Liver (tissue), 9 donors: ENCODE results near the gene ULK4. TPM values are rescaled to one million over a fixed set of nuclear protein-coding genes. Genes with fewer than 3 reads are reported as not detected.

Experiments
- DNase-seq: peaks from one replicate; pipeline ENCODE4 v3.0.0-alpha.2; 2017; ENCODE audit warnings: low spot score
- H3K27ac ChIP-seq, 2 donors: one replicate each; pipeline ENCODE4 v1.7.0; 2013; ENCODE audit warnings: inconsistent platforms in 2 of 2, low read length in 2 of 2, control low read depth in 1 of 2, low read depth in 1 of 2, mild to moderate bottlenecking in 1 of 2
- H3K27me3 ChIP-seq, 4 donors: one replicate each; pipeline versions ENCODE4 v1.6.1 to v1.7.0; 2013; ENCODE audit warnings: low read length in 3 of 4, inconsistent platforms in 1 of 4, mild to moderate bottlenecking in 1 of 4, moderate library complexity in 1 of 4; ENCODE audit not compliant: control insufficient read depth in 4 of 4, insufficient read depth in 4 of 4
- H3K36me3 ChIP-seq, 4 donors: one replicate each; pipeline versions ENCODE4 v1.6.1 to v1.7.0; 2013; ENCODE audit warnings: low read length in 3 of 4, mild to moderate bottlenecking in 3 of 4, low read depth in 1 of 4, moderate library complexity in 1 of 4; ENCODE audit not compliant: control insufficient read depth in 4 of 4, insufficient read depth in 3 of 4
- H3K4me1 ChIP-seq, 4 donors: one replicate each; pipeline versions ENCODE4 v1.6.1 to v1.7.0; 2013; ENCODE audit warnings: low read length in 3 of 4, mild to moderate bottlenecking in 3 of 4, moderate library complexity in 1 of 4; ENCODE audit not compliant: control insufficient read depth in 4 of 4, insufficient read depth in 4 of 4
- H3K4me3 ChIP-seq, 3 donors: one replicate each; pipeline versions ENCODE4 v1.6.1 to v1.7.0; 2013; ENCODE audit warnings: low read length in 3 of 3, control low read depth in 1 of 3, low read depth in 1 of 3, mild to moderate bottlenecking in 1 of 3
- H3K9ac ChIP-seq, 2 donors: one replicate each; pipeline ENCODE4 v1.7.0; 2013; ENCODE audit warnings: low read length in 2 of 2, mild to moderate bottlenecking in 2 of 2, moderate library complexity in 2 of 2, control low read depth in 1 of 2, low read depth in 1 of 2
- H3K9me3 ChIP-seq, 4 donors: one replicate each; pipeline versions ENCODE4 v1.6.1 to v1.7.0; 2013; ENCODE audit warnings: low read length in 3 of 4; ENCODE audit not compliant: control insufficient read depth in 4 of 4
- EGR1 ChIP-seq, 2 donors: IDR thresholded peaks; 2 replicates each; pipeline ENCODE4 v1.6.1; 2016 to 2018; ENCODE audit warnings: antibody characterized with exemption in 2 of 2, low read depth in 2 of 2
- FOXA1 ChIP-seq: IDR thresholded peaks from 2 replicates; pipeline ENCODE4 v1.6.1; 2016; ENCODE audit warnings: antibody characterized with exemption
- GABPA ChIP-seq, 2 donors: IDR thresholded peaks in 1 of 2; conservative IDR thresholded peaks in 1 of 2; 2 replicates each; pipeline ENCODE4 v1.6.1; 2016; ENCODE audit warnings: antibody characterized with exemption in 2 of 2, mild to moderate bottlenecking in 1 of 2, moderate library complexity in 1 of 2
- HNF4G ChIP-seq: IDR thresholded peaks from 2 replicates; pipeline ENCODE4 v1.6.1; 2016; ENCODE audit warnings: antibody characterized with exemption
- JUND ChIP-seq, 2 donors: IDR thresholded peaks; 2 replicates each; pipeline ENCODE4 v1.6.1; 2016; ENCODE audit warnings: antibody characterized with exemption in 2 of 2
- NR2F2 ChIP-seq: IDR thresholded peaks from 2 replicates; pipeline ENCODE4 v1.6.1; 2016; ENCODE audit warnings: antibody characterized with exemption
- RAD21 ChIP-seq, 2 donors: IDR thresholded peaks; 2 replicates each; pipeline ENCODE4 v1.6.1; 2016; ENCODE audit warnings: antibody characterized with exemption in 2 of 2, mild to moderate bottlenecking in 2 of 2
- RXRA ChIP-seq, 2 donors: IDR thresholded peaks; 2 replicates each; pipeline ENCODE4 v1.6.1; 2017 to 2018; ENCODE audit warnings: antibody characterized with exemption in 2 of 2, mild to moderate bottlenecking in 1 of 2
- SP1 ChIP-seq: IDR thresholded peaks from 2 replicates; pipeline ENCODE4 v1.6.1; 2018; ENCODE audit warnings: antibody characterized with exemption, mild to moderate bottlenecking
- TAF1 ChIP-seq: conservative IDR thresholded peaks from 2 replicates; pipeline ENCODE4 v1.6.1; 2016; ENCODE audit warnings: antibody characterized with exemption, mild to moderate bottlenecking
- YY1 ChIP-seq: IDR thresholded peaks from 2 replicates; pipeline ENCODE4 v1.6.1; 2016; ENCODE audit warnings: antibody characterized with exemption, mild to moderate bottlenecking
- WGBS: extraction: QIAGEN DNeasy Blood & Tissue Kit; methylation state at CpG from one replicate; pipeline ENCODE4 v1.1.7; 2013; 5-methylcytosine and 5-hydroxymethylcytosine counted together
- polyA plus RNA-seq, 2 donors: library from polyadenylated mRNA; stranded (reverse) in 1 of 2; unstranded in 1 of 2; fragments of 200-250 nt in 1 of 2; fragments of >200 nt in 1 of 2; fragmentation: Nextera tagmentation in 1 of 2; extraction: Ambion mirVana in 1 of 2; gene quantifications; one replicate each; pipeline versions ENCODE4 v1.2.1 to v1.2.3, GENCODE V29; 2013 to 2015
- total RNA-seq, 2 donors: library from RNA; depleted of rRNA; stranded (reverse); fragments of >200 nt; gene quantifications; one replicate each; pipeline ENCODE4 v1.2.3, GENCODE V29; 2014
- TF ChIP-seq, protein P1 (sequence below): IDR thresholded peaks from 2 replicates; pipeline ENCODE4 v1.6.1; 2016; ENCODE audit warnings: antibody characterized with exemption
- TF ChIP-seq, protein P2 (sequence below): fragments of 150-350 bp; IDR thresholded peaks from 2 replicates; pipeline ENCODE4 v1.5.1; 2017; ENCODE audit warnings: improper control_type of control experiment, low read depth, low read length; ENCODE audit not compliant: missing input control
- TF ChIP-seq, protein P3 (sequence below): IDR thresholded peaks from 2 replicates; pipeline ENCODE4 v1.6.1; 2016; ENCODE audit warnings: antibody characterized with exemption
- TF ChIP-seq, protein P4 (sequence below): IDR thresholded peaks from 2 replicates; pipeline ENCODE4 v1.6.1; 2016; ENCODE audit warnings: antibody characterized with exemption, mild to moderate bottlenecking
- donor health status: healthy.
- donor health status: healthy.
- donor health status: healthy.
- donor health status: healthy.
- donor health status: healthy.

ULK4 gene
- total and polyA plus RNA-seq, 4 donors: 1.1 to 11.5 (median 3.2) TPM

DNA sequence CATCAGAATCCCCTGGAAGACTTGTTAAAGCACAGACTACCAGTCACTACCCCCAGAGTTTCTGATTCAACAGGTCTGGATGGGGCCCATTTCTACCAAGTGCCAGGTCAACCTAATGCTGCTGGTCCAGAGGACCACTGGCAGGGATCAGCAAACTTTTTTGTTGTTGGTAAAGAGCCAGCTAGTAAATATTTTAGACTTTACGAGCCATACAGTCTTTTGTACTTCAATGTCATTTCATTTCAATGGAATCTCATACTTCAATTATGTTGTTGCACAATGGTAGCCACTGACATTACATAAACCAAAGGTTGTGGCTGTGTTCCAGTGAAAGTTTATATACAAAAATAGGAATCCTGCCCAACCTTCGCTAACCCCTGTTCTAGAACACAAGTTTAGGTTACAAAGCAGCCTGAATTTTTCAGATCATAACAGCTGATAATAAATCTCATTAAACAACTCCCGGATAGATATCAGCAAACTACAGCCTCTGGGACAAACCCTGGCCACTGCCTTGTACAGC, 28.7 kb downstream of the ULK4 start (continued):
- TF ChIP-seq EGR1 (IDR thresholded peaks at IDR 0.05; ENCODE audit: low read depth in 2 of 2): no peak
- TF ChIP-seq, protein P1, sequence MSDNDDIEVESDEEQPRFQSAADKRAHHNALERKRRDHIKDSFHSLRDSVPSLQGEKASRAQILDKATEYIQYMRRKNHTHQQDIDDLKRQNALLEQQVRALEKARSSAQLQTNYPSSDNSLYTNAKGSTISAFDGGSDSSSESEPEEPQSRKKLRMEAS: no peak
- TF ChIP-seq FOXA1: no peak

DNA sequence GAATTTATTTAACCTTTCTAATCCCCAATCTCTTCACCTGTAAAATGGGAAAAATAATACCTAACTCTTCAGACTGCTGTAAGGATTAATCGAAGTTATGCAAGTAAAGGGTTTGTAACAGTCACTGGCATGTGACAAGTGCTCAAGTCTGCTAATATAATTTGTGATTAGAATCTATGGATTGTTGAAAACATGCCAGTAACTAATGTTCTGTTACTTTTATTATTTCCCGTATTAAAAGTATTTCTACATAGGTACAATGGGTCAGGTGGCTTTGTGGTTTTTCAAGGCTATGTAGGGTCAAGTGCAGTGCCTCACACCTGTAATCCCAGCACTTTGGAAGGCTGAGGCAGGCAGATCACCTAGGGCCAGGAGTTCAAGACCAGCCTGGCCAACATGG, 29.4 kb downstream of the ULK4 start:
- H3K9ac ChIP-seq: no peak overlapping the region
- H3K36me3 ChIP-seq: peaks cover 0 to 2% (median 0%) of the 10 kb centered on the region in 4 donors
- H3K4me1 ChIP-seq: no peaks in the 10 kb centered on the region
- H3K9me3 ChIP-seq: no peaks in the 10 kb centered on the region
- no peak overlapping the region for H3K27ac ChIP-seq
- DNase-seq: no peak
- no peak overlapping the region for H3K4me3 ChIP-seq
- TF ChIP-seq GABPA (IDR thresholded peaks at IDR 0.05 in 1 of 2, conservative IDR thresholded peaks at IDR 0.05 in 1 of 2) (no peak), JUND (IDR thresholded peaks at IDR 0.05) (no peak), YY1 (no peak), TAF1 (no peak), NR2F2 (no peak)
- TF ChIP-seq, protein P2, sequence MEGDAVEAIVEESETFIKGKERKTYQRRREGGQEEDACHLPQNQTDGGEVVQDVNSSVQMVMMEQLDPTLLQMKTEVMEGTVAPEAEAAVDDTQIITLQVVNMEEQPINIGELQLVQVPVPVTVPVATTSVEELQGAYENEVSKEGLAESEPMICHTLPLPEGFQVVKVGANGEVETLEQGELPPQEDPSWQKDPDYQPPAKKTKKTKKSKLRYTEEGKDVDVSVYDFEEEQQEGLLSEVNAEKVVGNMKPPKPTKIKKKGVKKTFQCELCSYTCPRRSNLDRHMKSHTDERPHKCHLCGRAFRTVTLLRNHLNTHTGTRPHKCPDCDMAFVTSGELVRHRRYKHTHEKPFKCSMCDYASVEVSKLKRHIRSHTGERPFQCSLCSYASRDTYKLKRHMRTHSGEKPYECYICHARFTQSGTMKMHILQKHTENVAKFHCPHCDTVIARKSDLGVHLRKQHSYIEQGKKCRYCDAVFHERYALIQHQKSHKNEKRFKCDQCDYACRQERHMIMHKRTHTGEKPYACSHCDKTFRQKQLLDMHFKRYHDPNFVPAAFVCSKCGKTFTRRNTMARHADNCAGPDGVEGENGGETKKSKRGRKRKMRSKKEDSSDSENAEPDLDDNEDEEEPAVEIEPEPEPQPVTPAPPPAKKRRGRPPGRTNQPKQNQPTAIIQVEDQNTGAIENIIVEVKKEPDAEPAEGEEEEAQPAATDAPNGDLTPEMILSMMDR: no peak
- TF ChIP-seq, protein P3, sequence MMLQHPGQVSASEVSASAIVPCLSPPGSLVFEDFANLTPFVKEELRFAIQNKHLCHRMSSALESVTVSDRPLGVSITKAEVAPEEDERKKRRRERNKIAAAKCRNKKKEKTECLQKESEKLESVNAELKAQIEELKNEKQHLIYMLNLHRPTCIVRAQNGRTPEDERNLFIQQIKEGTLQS: no peak
- no peaks in the 10 kb centered on the region for H3K27me3 ChIP-seq
- 94% methylated on average over 2 of the region's 2 CpGs for WGBS

DNA sequence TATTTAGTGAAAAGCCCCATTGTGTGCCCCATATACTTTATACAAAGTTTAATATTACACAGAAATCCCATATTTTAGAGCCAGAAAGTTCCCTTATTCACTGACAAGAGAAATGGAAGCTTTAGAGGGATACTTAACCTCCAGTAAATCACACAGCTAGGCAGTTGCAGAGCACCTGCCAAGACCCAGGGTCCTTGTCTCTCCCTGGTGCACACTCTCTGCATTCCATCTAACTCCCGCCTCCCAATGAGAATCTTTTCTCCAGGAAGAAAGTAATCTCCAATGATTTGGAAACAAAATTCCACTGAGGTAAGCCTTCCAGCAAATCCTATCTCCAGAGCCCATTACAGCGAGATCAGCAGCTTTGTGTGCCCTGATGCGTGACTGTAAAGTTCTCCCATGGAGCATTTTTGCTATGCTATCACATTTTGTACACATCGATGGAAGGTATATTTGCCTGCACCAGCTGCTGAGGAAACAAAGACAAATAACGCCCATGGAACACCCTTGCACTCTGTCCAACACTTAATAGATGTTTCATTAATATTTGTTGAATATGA, 41.4 kb downstream of the ULK4 start:
- TF ChIP-seq, protein P4, sequence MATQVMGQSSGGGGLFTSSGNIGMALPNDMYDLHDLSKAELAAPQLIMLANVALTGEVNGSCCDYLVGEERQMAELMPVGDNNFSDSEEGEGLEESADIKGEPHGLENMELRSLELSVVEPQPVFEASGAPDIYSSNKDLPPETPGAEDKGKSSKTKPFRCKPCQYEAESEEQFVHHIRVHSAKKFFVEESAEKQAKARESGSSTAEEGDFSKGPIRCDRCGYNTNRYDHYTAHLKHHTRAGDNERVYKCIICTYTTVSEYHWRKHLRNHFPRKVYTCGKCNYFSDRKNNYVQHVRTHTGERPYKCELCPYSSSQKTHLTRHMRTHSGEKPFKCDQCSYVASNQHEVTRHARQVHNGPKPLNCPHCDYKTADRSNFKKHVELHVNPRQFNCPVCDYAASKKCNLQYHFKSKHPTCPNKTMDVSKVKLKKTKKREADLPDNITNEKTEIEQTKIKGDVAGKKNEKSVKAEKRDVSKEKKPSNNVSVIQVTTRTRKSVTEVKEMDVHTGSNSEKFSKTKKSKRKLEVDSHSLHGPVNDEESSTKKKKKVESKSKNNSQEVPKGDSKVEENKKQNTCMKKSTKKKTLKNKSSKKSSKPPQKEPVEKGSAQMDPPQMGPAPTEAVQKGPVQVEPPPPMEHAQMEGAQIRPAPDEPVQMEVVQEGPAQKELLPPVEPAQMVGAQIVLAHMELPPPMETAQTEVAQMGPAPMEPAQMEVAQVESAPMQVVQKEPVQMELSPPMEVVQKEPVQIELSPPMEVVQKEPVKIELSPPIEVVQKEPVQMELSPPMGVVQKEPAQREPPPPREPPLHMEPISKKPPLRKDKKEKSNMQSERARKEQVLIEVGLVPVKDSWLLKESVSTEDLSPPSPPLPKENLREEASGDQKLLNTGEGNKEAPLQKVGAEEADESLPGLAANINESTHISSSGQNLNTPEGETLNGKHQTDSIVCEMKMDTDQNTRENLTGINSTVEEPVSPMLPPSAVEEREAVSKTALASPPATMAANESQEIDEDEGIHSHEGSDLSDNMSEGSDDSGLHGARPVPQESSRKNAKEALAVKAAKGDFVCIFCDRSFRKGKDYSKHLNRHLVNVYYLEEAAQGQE: no peak
- TF ChIP-seq GABPA (IDR thresholded peaks at IDR 0.05 in 1 of 2, conservative IDR thresholded peaks at IDR 0.05 in 1 of 2): no peak
- no peak for TF ChIP-seq NR2F2
- no peak for TF ChIP-seq HNF4G
- TF ChIP-seq, protein P2: no peak
- TF ChIP-seq RAD21 (IDR thresholded peaks at IDR 0.05): no peak
- TF ChIP-seq YY1: no peak
- no peak for TF ChIP-seq SP1
- no peak for TF ChIP-seq RXRA (IDR thresholded peaks at IDR 0.05)
- TF ChIP-seq FOXA1: no peak
- Histone ChIP-seq H3K36me3 (peaks cover 0 to 2% (median 0%) of the 10 kb centered on the region in 4 donors), H3K27me3 (no peaks in the 10 kb centered on the region), H3K9ac (no peak overlapping the region), H3K4me3 (no peak overlapping the region), H3K4me1 (no peaks in the 10 kb centered on the region), H3K27ac (no peak overlapping the region), H3K9me3 (no peaks in the 10 kb centered on the region)
- 93% methylated on average over 5 of the region's 5 CpGs for WGBS
- DNase-seq: no peak
